K562 treated with DMSO at 1 percent for 48 hours (cell line): ENCODE data around the gene CMBL. TPM values are rescaled to one million over a fixed set of nuclear protein-coding genes. Genes with fewer than 3 reads are reported as not detected.

ENCODE experiments used
- total RNA-seq: library from RNA; unstranded; fragments of 300-600 nt; gene quantifications from 2 replicates; pipeline ENCODE4 v1.2.3, GENCODE V29; 2022; ENCODE audit warnings: low replicate concordance; ENCODE audit errors: extremely low read depth

CMBL gene
- total RNA-seq = not detected in 2 replicates

DNA sequence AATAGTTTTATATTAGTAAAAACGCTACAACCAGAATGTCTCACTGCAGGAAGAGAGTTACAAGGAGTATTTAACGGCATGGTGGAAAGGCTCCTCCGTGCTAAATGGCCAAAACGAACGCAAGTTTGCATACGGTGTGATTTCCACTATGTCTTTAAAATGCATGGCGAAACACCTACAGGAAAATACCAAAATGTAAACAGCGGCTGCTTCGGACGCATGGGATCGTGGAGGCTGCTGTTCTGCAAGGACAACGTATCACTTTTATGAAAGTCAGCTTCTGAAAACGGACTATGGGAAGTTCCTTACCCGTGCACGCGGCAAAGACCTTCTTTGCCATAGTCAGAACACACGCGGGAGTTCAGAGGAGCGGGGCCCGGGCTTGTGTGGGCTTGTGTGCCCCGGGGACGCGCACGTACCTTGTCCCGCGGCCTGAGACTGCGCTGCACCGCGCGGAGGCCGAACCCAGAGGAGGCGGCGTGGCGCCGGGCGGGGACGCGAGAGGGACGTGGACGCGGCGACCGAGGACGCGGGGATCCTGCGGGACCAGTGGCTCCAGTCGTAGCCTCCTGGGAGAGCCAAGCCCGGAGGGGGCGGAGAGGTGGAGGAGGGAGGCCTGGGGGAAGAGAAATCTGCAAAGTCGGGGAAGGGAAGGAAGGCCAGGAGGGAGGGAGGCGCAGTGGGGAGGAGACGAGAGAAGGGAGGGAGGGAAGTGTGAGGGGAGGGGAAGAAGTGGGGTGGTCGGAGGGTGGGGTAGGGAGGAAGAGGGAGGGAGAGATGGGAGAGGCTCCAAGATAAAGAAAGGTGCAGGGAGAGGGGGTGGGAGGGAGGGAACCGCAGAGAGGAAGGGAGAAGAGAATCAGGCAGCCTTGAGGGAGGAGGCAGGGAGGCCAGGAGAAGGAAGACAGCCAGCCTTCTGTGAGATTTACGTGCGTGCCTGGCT is at the start of gene CMBL:
Gene CMBL (minus strand): TSS at position 697 of the 943 bp plus-strand sequence. CDS start 17,140 bp downstream, outside the sequence.

DNA sequence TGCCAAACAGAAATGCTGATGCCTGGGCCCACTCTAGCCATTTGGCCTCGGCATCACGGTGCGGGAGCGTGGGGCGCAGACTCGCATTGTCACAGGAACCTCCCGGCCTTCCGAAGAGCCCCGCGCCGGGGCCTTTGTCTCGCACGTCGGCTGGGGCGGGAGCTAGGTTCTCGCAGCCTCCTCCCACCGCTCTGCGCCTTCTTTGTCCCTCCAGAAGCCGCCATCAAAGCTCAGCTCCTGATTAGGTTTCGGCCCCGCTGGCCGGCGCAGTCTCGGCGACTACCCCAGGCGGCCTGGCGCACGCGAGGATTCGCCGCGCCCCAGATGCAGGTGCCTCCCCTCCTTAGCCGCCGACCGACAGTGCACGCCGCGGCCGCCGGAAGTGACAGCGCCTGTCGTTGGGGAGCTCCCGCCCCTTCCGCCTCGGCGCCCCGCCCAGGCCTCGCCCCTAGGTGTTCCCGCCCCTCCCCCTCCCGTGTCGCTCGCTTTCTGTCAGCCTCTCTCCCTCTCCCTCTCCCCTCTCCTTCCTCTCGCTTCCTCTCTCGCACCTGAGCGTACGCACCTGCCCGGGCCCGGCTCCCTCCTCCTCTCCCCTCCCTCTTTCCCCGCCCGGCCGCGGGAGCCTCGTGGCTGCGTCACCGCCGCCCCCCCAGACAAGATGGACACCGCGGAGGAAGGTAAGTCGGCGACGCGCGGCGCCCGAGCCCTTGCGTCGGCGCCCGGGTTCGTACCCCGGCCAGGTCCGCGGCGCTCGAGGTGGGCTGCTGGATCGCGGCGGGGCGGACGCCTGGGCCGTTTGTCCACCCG is 45.7 kb upstream of the CMBL start, which contains the start of gene MARCHF6:
Gene MARCHF6 (plus strand): TSS at position 455 of the 807 bp plus-strand sequence. CDS start 204 bp downstream, at position 659.

DNA sequence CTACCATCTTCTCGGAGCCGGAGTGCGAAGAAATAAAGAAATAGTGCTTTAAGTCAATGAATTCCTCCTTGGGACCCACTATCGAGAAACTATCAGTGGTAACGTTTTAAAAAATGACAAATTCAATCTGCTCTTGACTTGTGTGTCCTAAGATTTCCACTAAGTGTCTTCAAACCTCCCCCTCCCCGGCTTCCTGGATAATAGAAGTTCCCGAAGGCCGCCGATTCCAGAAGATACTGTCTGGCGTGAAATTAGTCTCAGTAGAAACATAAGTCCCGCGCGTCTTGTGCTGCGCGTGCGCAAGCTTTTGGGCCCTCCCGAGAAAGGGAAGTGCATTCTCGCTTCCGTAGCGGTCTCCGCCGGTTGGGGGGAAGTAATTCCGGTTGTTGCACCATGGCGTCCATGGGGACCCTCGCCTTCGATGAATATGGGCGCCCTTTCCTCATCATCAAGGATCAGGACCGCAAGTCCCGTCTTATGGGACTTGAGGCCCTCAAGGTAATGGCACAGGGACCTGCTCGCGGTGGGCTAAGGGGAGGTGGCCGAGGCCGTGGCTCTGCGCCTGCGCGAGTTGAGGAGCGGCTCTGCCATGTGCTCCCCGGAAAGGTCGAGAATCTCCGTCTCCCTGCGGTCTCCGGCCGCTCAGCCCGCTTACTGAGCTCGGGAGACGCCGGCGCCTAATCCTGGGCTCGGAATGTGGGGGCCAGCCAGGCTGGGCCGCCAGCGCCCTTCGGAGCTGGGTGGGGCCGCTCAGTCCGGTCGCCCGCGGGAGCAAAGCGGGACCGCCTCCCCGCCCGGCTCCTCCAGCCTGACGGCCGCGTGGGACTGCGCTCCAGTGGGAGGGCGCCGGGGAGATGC is 57.5 kb downstream of the CMBL start, which contains the start of gene CCT5:
Gene CCT5 (plus strand): TSS at position 333 of the 858 bp plus-strand sequence. CDS start 61 bp downstream, at position 394.

Other genes starting within 250 kb of the CMBL start
- gene ATPSCKMT, start 58.0 kb downstream of the CMBL start, total RNA-seq = not detected in 2 replicates
- 878 and 1,766 TPM in 2 replicates for gene CCT5, start 57.6 kb downstream of the CMBL start, total RNA-seq
- gene MARCHF6, start 45.8 kb upstream of the CMBL start, total RNA-seq = not detected in 2 replicates
- not detected in 2 replicates for gene ROPN1L, start 134.0 kb upstream of the CMBL start, total RNA-seq